ENCODE results near the gene NDUFA11. TPM values are rescaled to one million over a fixed set of nuclear protein-coding genes. Genes with fewer than 3 reads are reported as not detected.

NDUFA11 gene
- total and polyA plus RNA-seq, 9 of the 15 experiments (the other 6 are each of a cell fraction or from before 2014, with no cell fraction given) = 63.3 to 486 (median 274) TPM

DNA sequence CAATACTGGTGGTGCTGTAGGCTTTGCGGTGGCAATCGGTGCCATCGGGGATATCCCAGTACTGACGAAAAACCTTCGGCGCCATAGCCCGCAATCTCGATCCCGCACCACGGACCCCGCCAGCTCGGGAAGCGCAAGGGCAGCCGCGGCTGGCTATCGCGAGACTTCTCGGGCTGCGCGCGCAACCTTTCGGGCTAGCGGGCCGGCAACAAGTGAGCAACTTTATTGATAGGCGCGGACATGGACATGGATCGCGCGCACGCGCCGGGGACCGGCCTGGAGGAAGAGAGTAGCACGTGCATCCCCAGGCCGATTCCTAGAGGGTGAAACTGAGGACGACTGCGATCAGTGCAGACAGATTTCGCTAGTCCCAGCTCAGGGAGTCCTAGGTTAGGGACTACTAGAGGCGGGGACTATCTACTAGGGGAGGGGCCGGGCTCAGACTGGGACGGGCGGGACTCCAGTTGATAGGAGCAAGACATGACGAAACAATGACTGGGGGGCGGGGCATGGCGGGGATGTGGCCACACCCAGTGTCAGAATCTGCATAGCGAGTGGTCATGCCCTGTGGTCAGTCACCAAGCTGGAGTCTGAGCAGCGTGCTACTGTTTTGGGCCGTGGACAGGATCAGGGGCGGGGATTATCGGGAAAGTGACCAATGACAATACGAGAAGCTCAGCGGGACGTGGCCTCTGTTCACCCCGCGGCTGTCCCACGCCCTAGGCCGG, at the start of gene NDUFA11 (continued):
- TF ChIP-seq, protein P1, sequence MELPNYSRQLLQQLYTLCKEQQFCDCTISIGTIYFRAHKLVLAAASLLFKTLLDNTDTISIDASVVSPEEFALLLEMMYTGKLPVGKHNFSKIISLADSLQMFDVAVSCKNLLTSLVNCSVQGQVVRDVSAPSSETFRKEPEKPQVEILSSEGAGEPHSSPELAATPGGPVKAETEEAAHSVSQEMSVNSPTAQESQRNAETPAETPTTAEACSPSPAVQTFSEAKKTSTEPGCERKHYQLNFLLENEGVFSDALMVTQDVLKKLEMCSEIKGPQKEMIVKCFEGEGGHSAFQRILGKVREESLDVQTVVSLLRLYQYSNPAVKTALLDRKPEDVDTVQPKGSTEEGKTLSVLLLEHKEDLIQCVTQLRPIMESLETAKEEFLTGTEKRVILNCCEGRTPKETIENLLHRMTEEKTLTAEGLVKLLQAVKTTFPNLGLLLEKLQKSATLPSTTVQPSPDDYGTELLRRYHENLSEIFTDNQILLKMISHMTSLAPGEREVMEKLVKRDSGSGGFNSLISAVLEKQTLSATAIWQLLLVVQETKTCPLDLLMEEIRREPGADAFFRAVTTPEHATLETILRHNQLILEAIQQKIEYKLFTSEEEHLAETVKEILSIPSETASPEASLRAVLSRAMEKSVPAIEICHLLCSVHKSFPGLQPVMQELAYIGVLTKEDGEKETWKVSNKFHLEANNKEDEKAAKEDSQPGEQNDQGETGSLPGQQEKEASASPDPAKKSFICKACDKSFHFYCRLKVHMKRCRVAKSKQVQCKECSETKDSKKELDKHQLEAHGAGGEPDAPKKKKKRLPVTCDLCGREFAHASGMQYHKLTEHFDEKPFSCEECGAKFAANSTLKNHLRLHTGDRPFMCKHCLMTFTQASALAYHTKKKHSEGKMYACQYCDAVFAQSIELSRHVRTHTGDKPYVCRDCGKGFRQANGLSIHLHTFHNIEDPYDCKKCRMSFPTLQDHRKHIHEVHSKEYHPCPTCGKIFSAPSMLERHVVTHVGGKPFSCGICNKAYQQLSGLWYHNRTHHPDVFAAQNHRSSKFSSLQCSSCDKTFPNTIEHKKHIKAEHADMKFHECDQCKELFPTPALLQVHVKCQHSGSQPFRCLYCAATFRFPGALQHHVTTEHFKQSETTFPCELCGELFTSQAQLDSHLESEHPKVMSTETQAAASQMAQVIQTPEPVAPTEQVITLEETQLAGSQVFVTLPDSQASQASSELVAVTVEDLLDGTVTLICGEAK (IDR thresholded peaks at IDR 0.05) = peak; percentile 100
- TF ChIP-seq, protein P1 (CRISPR knock-in tag; IDR thresholded peaks at IDR 0.05) = peak; percentile 100
- TF ChIP-seq SMARCB1 (IDR thresholded peaks at IDR 0.05; ENCODE audit: insufficient read length, low read depth) = no peak
- TF ChIP-seq, protein P2, sequence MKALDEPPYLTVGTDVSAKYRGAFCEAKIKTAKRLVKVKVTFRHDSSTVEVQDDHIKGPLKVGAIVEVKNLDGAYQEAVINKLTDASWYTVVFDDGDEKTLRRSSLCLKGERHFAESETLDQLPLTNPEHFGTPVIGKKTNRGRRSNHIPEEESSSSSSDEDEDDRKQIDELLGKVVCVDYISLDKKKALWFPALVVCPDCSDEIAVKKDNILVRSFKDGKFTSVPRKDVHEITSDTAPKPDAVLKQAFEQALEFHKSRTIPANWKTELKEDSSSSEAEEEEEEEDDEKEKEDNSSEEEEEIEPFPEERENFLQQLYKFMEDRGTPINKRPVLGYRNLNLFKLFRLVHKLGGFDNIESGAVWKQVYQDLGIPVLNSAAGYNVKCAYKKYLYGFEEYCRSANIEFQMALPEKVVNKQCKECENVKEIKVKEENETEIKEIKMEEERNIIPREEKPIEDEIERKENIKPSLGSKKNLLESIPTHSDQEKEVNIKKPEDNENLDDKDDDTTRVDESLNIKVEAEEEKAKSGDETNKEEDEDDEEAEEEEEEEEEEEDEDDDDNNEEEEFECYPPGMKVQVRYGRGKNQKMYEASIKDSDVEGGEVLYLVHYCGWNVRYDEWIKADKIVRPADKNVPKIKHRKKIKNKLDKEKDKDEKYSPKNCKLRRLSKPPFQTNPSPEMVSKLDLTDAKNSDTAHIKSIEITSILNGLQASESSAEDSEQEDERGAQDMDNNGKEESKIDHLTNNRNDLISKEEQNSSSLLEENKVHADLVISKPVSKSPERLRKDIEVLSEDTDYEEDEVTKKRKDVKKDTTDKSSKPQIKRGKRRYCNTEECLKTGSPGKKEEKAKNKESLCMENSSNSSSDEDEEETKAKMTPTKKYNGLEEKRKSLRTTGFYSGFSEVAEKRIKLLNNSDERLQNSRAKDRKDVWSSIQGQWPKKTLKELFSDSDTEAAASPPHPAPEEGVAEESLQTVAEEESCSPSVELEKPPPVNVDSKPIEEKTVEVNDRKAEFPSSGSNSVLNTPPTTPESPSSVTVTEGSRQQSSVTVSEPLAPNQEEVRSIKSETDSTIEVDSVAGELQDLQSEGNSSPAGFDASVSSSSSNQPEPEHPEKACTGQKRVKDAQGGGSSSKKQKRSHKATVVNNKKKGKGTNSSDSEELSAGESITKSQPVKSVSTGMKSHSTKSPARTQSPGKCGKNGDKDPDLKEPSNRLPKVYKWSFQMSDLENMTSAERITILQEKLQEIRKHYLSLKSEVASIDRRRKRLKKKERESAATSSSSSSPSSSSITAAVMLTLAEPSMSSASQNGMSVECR (CRISPR knock-in tag; IDR thresholded peaks at IDR 0.05) = peak; percentile 77
- TF ChIP-seq CREBBP (IDR thresholded peaks at IDR 0.05; ENCODE audit: low read depth, low read length) = no peak
- TF ChIP-seq, protein P3, sequence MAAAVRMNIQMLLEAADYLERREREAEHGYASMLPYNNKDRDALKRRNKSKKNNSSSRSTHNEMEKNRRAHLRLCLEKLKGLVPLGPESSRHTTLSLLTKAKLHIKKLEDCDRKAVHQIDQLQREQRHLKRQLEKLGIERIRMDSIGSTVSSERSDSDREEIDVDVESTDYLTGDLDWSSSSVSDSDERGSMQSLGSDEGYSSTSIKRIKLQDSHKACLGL (CRISPR knock-in tag; IDR thresholded peaks at IDR 0.05; ENCODE audit: borderline replicate concordance, poor library complexity, severe bottlenecking) = peak; percentile 86
- peak in 1 of 2 experiments; percentile 14; a peak in 2 of 4 replicates for TF ChIP-seq SIN3A (IDR thresholded peaks at IDR 0.05; ENCODE audit: borderline replicate concordance in 2 of 2, control insufficient read depth in 1 of 2, low read depth in 2 of 2, low read length in 2 of 2)
- no peak for TF ChIP-seq ZNF253 (CRISPR knock-in tag; conservative IDR thresholded peaks at IDR 0.05)

Data from K562 (cell line).